ENCODE measurements around the gene GUCY2D. TPM values are rescaled to one million over a fixed set of nuclear protein-coding genes. Genes with fewer than 3 reads are reported as not detected.

Gene GUCY2D
- total RNA-seq, 1 donor from 2014 or later: 2.6 TPM

- ATAC-seq: no peak
- TF ChIP-seq CTCF (IDR thresholded peaks at IDR 0.05): no peak
Measured at GRCh38 chr17:8012045-8012580, 9.7 kb downstream of the GUCY2D start.

GRCh38 chr17:8012996-8013640, 10.7 kb downstream of the GUCY2D start:
- intact Hi-C loops (cut with DNase I): no loop called here
- Histone ChIP-seq H3K4me3 (no peak overlapping the region), H3K27me3 (peaks cover 13% of the 10 kb centered on the region), H3K9me3 (no peaks in the 10 kb centered on the region), H3K27ac (no peak overlapping the region), H3K36me3 (no peaks in the 10 kb centered on the region), H3K4me1 (peaks cover 18% of the 10 kb centered on the region)
- DNase-seq: peak; percentile 57
- no peak for ATAC-seq
- TF ChIP-seq CTCF (IDR thresholded peaks at IDR 0.05): no peak

More at GRCh38 chr17:8012045-8012580, 9.7 kb downstream of the GUCY2D start:
- H3K9me3 ChIP-seq: no peaks in the 10 kb centered on the region
- H3K36me3 ChIP-seq: no peaks in the 10 kb centered on the region
- peaks cover 13% of the 10 kb centered on the region for H3K27me3 ChIP-seq
- peaks cover 14% of the 10 kb centered on the region for H3K4me1 ChIP-seq
- H3K4me3 ChIP-seq: no peak overlapping the region
- H3K27ac ChIP-seq: no peak overlapping the region
- intact Hi-C loops (cut with DNase I): no loop called here
- DNase-seq: no peak

DNA sequence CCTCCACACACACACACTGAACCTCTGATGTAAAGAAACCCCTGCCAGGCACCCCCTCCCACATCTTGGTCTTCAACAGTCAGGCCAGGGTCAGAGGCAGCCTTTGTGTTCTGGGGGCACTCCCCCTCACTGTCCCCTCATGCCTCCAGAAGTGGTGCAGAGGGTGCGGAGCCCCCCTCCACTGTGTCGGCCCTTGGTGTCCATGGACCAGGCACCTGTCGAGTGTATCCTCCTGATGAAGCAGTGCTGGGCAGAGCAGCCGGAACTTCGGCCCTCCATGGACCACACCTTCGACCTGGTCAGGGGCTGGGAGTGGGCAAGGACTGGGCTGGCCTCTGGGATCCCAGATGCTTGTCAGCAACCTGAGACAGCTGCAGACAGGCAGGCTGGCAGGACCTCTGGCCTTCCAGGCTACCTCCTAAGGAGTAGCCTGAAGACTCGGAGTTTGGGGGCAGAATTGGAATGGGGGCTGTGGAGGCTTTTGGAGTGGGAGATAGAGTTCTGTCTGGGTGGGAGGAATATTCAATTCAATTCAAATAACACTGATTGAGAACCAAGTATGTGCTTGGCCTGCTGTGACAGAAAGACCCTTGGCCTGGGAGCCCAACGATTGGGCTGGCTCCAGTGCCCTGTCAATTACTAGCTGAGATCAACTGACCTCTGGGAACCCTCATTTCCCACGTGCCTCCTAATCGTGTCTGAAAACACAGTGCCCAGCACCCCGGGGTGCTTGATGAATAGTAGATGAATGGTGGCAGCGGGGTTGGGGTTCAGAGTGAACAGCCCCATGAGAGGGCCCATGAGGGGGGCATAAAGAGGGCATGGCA, 11.5 kb downstream of the GUCY2D start:
- intact Hi-C loops (cut with DNase I): no loop called here
- H3K27ac ChIP-seq: no peak overlapping the region
- DNase-seq (peak; percentile 48), ATAC-seq (no peak)
- TF ChIP-seq CTCF (IDR thresholded peaks at IDR 0.05): no peak
- no peaks in the 10 kb centered on the region for H3K36me3 ChIP-seq
- H3K4me3 ChIP-seq: no peak overlapping the region
- peaks cover 13% of the 10 kb centered on the region for H3K27me3 ChIP-seq
- H3K4me1 ChIP-seq: peaks cover 22% of the 10 kb centered on the region
- H3K9me3 ChIP-seq: no peaks in the 10 kb centered on the region

DNA sequence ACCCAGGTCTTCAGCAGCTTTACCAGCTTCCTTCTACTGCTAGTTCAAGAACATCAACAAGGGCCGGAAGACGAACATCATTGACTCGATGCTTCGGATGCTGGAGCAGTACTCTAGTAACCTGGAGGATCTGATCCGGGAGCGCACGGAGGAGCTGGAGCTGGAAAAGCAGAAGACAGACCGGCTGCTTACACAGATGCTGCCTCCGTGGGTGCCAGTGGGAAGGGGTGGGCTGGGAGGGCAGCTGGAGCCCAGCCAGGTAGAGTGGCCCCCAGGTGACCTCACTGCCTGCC, 12.1 kb downstream of the GUCY2D start:
- DNase-seq (peak; percentile 51), ATAC-seq (no peak)
- Histone ChIP-seq H3K4me1 (peaks cover 28% of the 10 kb centered on the region), H3K27me3 (peaks cover 13% of the 10 kb centered on the region), H3K4me3 (no peak overlapping the region), H3K27ac (no peak overlapping the region), H3K36me3 (no peaks in the 10 kb centered on the region), H3K9me3 (no peaks in the 10 kb centered on the region)
- intact Hi-C loops (cut with DNase I): no loop called here
- TF ChIP-seq CTCF (IDR thresholded peaks at IDR 0.05): no peak

DNA sequence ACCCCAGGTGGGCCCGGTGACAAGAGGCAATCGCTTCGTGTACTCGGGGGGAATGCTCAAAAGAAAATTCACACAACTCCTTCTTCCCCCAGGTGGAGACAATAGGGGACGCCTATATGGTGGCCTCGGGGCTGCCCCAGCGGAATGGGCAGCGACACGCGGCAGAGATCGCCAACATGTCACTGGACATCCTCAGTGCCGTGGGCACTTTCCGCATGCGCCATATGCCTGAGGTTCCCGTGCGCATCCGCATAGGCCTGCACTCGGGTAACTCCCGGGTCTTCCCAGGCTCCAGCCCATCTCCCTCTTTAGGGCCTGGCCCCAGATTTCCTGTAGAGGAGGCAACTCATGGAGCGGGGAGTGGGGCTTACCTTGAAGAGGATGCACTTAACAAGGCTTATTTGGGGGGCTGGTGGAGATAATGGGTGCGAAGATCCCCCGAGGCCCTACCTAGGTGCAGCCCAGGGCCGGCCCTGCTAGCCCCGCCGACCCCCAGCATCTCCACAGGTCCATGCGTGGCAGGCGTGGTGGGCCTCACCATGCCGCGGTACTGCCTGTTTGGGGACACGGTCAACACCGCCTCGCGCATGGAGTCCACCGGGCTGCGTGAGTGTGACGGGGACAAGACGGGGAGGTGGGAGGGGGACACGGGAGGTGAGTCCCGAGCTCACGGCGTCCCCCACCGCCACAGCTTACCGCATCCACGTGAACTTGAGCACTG, 13.0 kb downstream of the GUCY2D start:
- Histone ChIP-seq H3K36me3 (no peaks in the 10 kb centered on the region), H3K9me3 (no peaks in the 10 kb centered on the region), H3K27ac (no peak overlapping the region), H3K4me3 (peak overlapping the region; percentile 53), H3K4me1 (peaks cover 29% of the 10 kb centered on the region), H3K27me3 (peaks cover 13% of the 10 kb centered on the region)
- DNase-seq: peak; percentile 61
- intact Hi-C loops (cut with DNase I): no loop called here
- no peak for ATAC-seq
- TF ChIP-seq CTCF (IDR thresholded peaks at IDR 0.05): no peak

All from upper lobe of right lung (tissue), 1 donor.